PC-3 (cell line): ENCODE data around the gene PTH2.

Experiments
- EZH2phosphoT487 ChIP-seq: fragments of 300-600 bp; sonication (generic); IDR thresholded peaks from 2 replicates; pipeline ENCODE4 v1.6.1; 2018; ENCODE audit warnings: mild to moderate bottlenecking, antibody characterized with exemption, low read length, borderline replicate concordance
- TF ChIP-seq, protein P1 (sequence below): fragments of 300-600 bp; sonication (generic); conservative IDR thresholded peaks from 2 replicates; pipeline ENCODE4 v1.5.1; 2017; ENCODE audit warnings: antibody characterized with exemption, low read depth, mild to moderate bottlenecking, low read length

DNA sequence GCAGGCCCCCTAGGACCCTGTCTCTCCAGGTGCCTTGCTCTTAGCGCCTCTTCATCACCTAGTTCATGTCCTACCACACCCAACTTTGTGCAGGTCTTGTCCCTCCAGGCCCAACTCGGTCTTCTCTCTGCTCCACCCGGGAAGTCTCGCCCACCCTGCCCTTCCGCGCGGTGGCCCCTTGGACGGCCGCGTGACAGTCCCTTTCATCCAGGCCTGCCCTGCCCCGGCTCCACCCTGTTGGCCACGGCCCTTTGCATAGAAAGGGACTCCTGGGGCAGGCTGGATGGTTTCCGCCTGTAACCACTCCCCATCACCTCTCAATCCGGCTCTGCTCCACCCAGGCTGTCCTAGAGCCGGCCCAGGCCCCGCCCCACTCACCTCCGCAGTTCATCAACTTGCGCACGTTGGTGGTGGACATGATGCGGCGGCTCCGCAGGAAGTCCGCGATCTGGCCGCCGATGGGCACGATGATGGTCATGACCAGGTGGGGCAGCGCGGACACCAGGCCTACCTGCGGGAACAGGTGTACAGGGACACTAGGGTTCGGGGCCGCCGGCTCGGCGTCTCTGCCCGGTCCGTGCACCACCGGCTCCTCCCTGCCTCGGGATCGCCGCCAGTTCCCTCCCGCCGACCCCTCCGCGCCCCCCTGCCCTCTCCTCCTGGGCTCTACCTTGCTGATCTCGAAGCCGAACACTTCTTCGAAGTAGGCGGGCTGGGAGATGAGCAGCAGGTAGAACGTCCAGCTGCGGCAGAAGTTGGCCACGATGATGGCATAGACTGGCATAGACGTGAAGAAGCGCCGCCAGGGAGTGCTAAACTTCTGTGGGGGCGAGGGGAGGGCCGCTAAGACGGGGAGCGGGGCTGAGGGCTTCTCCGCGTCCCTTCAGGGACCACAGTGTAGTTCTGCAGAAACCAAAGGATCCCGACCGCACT, 9.2 kb upstream of the PTH2 start:
- TF ChIP-seq, protein P1, sequence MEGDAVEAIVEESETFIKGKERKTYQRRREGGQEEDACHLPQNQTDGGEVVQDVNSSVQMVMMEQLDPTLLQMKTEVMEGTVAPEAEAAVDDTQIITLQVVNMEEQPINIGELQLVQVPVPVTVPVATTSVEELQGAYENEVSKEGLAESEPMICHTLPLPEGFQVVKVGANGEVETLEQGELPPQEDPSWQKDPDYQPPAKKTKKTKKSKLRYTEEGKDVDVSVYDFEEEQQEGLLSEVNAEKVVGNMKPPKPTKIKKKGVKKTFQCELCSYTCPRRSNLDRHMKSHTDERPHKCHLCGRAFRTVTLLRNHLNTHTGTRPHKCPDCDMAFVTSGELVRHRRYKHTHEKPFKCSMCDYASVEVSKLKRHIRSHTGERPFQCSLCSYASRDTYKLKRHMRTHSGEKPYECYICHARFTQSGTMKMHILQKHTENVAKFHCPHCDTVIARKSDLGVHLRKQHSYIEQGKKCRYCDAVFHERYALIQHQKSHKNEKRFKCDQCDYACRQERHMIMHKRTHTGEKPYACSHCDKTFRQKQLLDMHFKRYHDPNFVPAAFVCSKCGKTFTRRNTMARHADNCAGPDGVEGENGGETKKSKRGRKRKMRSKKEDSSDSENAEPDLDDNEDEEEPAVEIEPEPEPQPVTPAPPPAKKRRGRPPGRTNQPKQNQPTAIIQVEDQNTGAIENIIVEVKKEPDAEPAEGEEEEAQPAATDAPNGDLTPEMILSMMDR = no peak
- no peak for TF ChIP-seq EZH2phosphoT487
